DMS 273 (cell line): Measurements from ENCODE around the gene SRSF12.
"Not testable (repeated sequence)": the region's sequence is repeated elsewhere in the genome, so short reads cannot be mapped to it uniquely, and the experiment has no call there.

Experiments
- DNase-seq: peaks from one replicate; lab custom pipeline; 2025; ENCODE audit not compliant: unreplicated experiment; lab: John Stamatoyannopoulos, UW

The SRSF12 gene

GRCh38 chr6:89131599-89131998, 13.7 kb upstream of the SRSF12 start:
- no peak for DNase-seq

DNA sequence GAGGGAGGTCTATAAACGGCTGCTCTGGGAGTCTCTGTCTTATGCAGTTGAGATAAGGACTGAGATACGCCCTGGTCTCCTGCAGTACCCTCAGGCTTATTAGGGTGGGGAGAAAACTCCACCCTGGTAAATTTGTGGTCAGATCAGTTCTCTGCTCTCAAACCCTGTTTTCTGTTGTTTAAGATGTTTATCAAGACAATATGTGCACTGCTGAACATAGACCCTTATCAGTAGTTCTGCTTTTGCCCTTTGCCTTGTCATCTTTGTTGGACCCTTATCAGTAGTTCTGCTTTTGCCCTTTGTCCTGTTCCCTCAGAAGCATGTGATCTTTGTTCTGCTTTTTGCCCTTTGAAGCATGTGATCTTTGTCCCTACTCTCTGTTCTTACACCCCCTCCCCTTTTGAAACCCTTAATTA, 10.4 kb upstream of the SRSF12 start:
- not testable (repeated sequence) for DNase-seq

GRCh38 chr6:89122625-89123024, 4.8 kb upstream of the SRSF12 start:
- peak; percentile 79 for DNase-seq

- no peak for DNase-seq
Observed at GRCh38 chr6:89121934-89122333, 4.1 kb upstream of the SRSF12 start.

- no peak for DNase-seq
Observed at GRCh38 chr6:89120371-89120770, 2.5 kb upstream of the SRSF12 start.

DNA sequence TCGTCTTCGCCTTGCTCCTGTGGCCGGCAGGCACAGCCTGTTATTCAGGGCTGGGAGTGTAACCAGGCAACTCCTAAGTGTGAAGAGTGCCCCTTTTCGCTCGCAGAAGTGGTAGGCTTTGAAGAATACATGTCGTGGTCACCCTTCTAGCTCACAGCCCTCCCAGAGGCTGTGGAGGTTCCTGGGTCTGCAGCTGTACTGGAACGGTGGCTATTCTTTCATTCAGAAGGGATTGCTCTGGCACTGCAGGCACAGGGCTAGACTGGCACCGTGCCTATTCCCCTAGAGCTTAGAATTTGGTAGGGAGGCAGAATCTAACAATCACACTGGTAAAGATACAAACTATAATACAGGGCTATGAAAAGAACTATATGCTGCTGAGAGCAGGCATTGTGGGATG, 1.1 kb upstream of the SRSF12 start:
- DNase-seq: peak; percentile 32

- no peak for DNase-seq
Observed at GRCh38 chr6:89116702-89117101, 1.2 kb downstream of the SRSF12 start.

- no peak for DNase-seq
Observed at GRCh38 chr6:89111933-89112332, 5.9 kb downstream of the SRSF12 start.

GRCh38 chr6:89110284-89110683, 7.6 kb downstream of the SRSF12 start:
- peak; percentile 18 for DNase-seq

DNA sequence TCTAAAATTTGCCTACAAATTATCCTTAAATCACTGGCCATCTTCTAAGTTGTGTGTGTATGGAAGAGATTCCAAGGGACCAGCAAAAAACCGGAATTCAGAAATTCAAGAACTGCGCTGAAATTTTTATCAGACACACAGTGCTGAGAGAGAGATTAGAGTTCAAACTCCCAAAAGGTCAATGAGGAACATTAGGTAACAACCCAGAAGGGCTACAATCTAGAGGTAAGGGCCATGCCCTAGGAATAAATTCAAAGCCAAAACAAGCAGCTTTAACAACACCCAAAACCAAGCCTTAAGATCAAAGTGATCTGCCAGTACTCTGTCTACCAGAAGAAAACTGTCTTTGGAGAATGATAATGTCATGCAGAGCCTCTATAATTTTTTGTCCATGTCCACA, 17.8 kb downstream of the SRSF12 start:
- DNase-seq: no peak

GRCh38 chr6:89098461-89098860, 19.4 kb downstream of the SRSF12 start:
- no peak for DNase-seq

- no peak for DNase-seq
Observed at GRCh38 chr6:89087881-89088280, 30.0 kb downstream of the SRSF12 start.

DNA sequence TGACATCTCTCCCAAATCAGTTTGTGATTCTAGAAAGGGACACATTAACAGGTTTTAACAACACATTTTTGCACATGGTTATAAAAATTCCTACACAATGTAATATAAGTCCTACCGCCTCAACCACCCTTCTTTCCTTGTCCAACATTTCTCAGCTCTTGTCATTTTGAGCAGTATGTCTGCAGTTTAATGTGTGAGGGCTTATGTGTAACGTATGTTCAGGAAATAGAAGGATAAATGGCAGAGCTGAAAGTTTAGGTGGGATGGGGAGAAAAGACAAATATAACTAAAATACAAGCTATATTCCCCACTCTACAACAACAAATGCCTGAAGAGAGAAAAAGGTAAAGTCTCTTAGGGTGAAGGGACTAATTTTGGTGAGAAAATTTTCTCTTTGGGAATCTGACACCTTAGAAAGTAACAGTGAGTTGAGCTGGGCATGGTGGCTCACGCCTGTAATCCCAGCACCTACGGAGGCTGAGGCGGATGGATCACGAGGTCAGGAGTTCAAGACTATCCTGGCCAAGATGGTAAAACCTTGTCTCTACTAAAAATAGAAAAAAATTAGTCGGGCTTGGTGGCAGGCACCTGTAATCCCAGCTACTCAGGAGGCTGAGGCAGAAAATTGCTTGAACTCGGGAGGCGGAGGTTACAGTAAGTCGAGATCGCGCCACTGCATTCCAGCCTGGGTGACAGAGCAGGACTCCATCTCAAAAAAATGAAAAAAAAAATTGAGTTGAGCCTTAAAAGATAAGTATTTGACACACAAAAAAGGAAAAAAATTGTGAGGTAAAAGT, 32.3 kb downstream of the SRSF12 start:
- DNase-seq: no peak

- no peak for DNase-seq
Observed at GRCh38 chr6:89084954-89085353, 32.9 kb downstream of the SRSF12 start.

GRCh38 chr6:89084542-89084941, 33.3 kb downstream of the SRSF12 start:
- no peak for DNase-seq

DNA sequence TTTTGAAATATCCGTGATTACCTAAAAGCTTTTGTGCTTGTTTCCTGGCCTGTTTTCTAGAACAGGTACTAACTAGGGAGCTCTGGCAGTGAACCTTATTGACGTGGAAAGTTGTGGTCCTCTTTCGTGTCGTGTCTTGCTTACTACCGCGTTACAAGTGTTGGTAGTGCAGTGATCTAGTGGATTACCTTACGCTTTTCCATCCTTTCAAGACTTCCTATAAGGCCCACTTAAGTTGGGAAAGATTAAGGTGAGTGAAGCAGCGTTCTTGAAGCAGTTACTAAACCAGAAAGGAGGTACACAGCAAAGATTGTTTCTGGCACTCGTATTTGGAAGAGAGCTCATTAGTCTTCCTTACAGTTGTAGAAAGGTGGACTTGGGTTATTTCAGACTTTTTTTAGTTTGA, 35.4 kb downstream of the SRSF12 start:
- DNase-seq: peak; percentile 45

GRCh38 chr6:89081423-89082322, 36.2 kb downstream of the SRSF12 start:
- DNase-seq: peak; percentile 99

GRCh38 chr6:89081129-89081422, 36.8 kb downstream of the SRSF12 start:
- peak; percentile 72 for DNase-seq

DNA sequence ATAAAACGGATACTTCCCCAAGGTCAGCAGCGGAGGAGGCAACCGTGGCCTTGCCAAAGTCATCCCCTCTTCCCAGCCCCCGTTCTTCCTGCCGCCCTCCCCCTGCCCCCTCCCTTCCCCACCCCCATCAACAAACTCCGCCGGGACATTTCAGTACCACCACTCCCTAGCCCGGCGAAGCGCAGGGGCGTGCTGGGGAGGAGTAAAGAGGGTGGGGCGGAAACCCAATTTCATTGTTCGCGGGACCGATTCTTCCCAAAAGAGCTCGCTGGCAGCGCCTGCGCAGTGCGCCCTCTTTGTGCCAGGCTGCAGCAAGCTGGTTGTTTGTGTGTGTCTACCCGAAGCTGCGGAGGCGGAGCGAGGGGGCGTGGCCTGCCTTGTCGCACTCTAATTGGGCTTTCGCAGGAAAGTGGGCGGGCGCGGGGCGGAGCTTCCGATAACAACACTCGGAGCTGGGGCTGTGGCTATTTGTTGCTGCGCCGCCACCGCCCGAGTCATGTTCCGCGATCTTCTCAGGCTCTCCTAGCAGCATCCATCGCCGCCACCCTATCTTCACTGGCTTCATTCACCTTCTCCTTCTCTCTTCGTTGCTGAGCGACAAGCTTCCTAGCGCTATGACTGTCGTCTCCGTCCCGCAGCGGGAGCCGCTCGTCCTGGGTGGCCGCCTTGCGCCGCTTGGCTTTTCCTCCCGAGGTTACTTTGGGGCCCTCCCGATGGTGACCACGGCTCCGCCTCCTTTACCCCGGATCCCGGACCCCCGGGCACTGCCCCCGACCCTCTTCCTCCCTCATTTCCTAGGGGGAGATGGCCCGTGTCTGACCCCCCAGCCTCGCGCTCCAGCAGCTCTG, 37.4 kb downstream of the SRSF12 start, which contains the start of gene PNRC1:
TSS of gene PNRC1 (plus strand) at position 471 of the 848 bp plus-strand sequence. CDS start at position 615, 144 bp downstream.
- peak; percentile 100 for DNase-seq

DNA sequence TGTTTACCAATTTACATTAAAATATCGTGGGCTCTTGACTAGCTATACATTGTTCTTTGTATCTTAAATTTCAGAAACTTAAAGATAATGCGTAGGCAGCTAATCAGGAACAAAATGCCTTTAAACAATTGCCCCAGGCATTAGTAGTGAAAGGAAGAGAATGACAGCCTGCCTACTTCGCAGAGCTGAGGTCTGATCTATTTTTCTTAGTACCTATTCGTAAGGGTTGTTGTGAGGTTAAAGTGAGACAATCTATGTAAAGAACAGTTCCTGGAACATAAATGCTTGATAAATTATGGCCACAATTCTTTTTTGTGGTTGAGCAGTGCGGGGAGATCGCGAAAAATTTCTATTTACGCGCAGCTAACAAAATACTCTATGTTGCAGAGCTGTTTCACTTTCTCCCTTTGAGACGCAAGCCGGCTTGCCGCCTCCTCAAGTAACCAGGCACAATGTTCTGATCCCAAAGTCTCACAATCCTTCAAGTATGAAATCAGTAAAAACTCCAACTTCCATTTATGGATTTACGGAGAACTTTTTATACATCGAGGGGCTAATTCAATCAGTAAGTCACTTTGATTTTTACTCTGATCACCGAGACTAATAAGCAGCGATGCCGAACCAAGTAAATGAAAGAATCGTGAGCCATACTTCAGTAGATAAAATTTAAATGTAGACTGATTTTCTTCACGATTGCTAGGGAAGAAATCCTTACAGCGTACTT, 38.2 kb downstream of the SRSF12 start:
- DNase-seq: peak; percentile 67

GRCh38 chr6:89073840-89074239, 44.0 kb downstream of the SRSF12 start:
- no peak for DNase-seq
